Adrenal gland (tissue), 5 donors: ENCODE measurements around the gene EDAR.

Experiments used
- CTCF ChIP-seq, 6 experiments: fragments of 450-650 bp in 4 of 6; fragments of 200-600 bp in 2 of 6; sonication (generic) in 1 of 6; IDR thresholded peaks; 1 replicate in 5 of 6; 2 replicates in 1 of 6; pipeline versions ENCODE4 v1.5.1 to v1.8.0; 2016 to 2021; ENCODE audit warnings: antibody characterized with exemption in 6 of 6, mild to moderate bottlenecking in 2 of 6, moderate library complexity in 1 of 6
- POLR2A ChIP-seq, 2 donors: fragments of 450-650 bp; IDR thresholded peaks; one replicate each; pipeline ENCODE4 v1.6.1; 2017; ENCODE audit warnings: antibody characterized with exemption in 2 of 2, mild to moderate bottlenecking in 2 of 2, moderate library complexity in 1 of 2
- donor health status: DM: no; HTN: no; CAD: no.

GRCh38 chr2:108983610-108984009 lies 5.4 kb downstream of the EDAR start:
- TF ChIP-seq CTCF (IDR thresholded peaks at IDR 0.05): no peak
- TF ChIP-seq POLR2A (IDR thresholded peaks at IDR 0.05): no peak
